IMR-90 (cell line): Measurements from ENCODE around the gene GJA10. TPM values are rescaled to one million over a fixed set of nuclear protein-coding genes. Genes with fewer than 3 reads are reported as not detected.

Experiments
- ATAC-seq: fragments of 200-7000 bp; cut with Tn5 transposase; 2 replicates; pipeline ENCODE4 v1.9.1; 2020; ENCODE audit warnings: low read depth, mild to moderate bottlenecking, moderate library complexity
- BruUV-seq: library from RNA; stranded (reverse); fragments of 400-500 nt; replicated peaks from 2 replicates; lab custom pipeline; 2021; lab: Mats Ljungman, UMichigan
- CTCF ChIA-PET: fragments of 300-600 bp; formaldehyde crosslinking; extraction: SDS; loops from one replicate; lab custom pipeline; 2021; ENCODE audit warnings: antibody characterized with exemption; lab: Yijun Ruan, JAX
- POLR2A ChIA-PET: fragments of 300-600 bp; sonication (Branson Sonifier 250); formaldehyde crosslinking; loops from one replicate; lab custom pipeline; 2022; ENCODE audit warnings: antibody characterized with exemption; ENCODE audit not compliant: unreplicated experiment; lab: Charles Lee
- DNase-seq: peaks from one replicate; pipeline ENCODE4 v3.0.0; 2013
- H2AFZ ChIP-seq: replicated peaks from 2 replicates; pipeline ENCODE3; 2013; ENCODE audit warnings: low read length, mild to moderate bottlenecking; ENCODE audit not compliant: poor library complexity
- H2AK5ac ChIP-seq: 2 replicates; pipeline ENCODE4 v1.6.1; 2013; ENCODE audit warnings: low read depth, low read length, inconsistent platforms
- H2AK9ac ChIP-seq: replicated peaks from 2 replicates; pipeline ENCODE3; 2013; ENCODE audit warnings: mild to moderate bottlenecking, low read depth, low read length, moderate library complexity; ENCODE audit not compliant: poor library complexity
- H2BK120ac ChIP-seq: 2 replicates; pipeline ENCODE4 v1.6.1; 2013; ENCODE audit warnings: low read depth, low read length, inconsistent platforms
- H2BK15ac ChIP-seq: 3 replicates; pipeline ENCODE4 v1.6.1; 2013; ENCODE audit warnings: low read depth, low read length, inconsistent platforms
- H2BK20ac ChIP-seq: 2 replicates; pipeline ENCODE4 v1.6.1; 2013; ENCODE audit warnings: low read depth, mild to moderate bottlenecking, inconsistent platforms, low read length, moderate library complexity
- H2BK5ac ChIP-seq: 2 replicates; pipeline ENCODE4 v1.6.1; 2013; ENCODE audit warnings: mild to moderate bottlenecking, low read depth, low read length, inconsistent platforms; ENCODE audit not compliant: poor library complexity, severe bottlenecking
- H3K14ac ChIP-seq: replicated peaks from 2 replicates; pipeline ENCODE4 v1.6.1; 2013; ENCODE audit warnings: low read depth, low read length, inconsistent platforms
- H3K18ac ChIP-seq: 2 replicates; pipeline ENCODE4 v1.6.1; 2013; ENCODE audit warnings: low read depth, low read length, control low read depth
- H3K23ac ChIP-seq: 2 replicates; pipeline ENCODE4 v1.6.1; 2013; ENCODE audit warnings: low read depth, low read length, inconsistent platforms
- H3K27ac ChIP-seq: 2 replicates; pipeline ENCODE4 v1.5.1; 2013; ENCODE audit warnings: mild to moderate bottlenecking, control low read depth, low read length; ENCODE audit not compliant: insufficient read depth
- H3K27me3 ChIP-seq: 2 replicates; pipeline ENCODE4 v1.6.1; 2013; ENCODE audit warnings: low read length; ENCODE audit not compliant: control insufficient read depth, insufficient read depth
- H3K36me3 ChIP-seq: 2 replicates; pipeline ENCODE4 v1.6.1; 2013; ENCODE audit warnings: low read length, mixed read lengths; ENCODE audit not compliant: control insufficient read depth, insufficient read depth
- H3K4ac ChIP-seq: 2 replicates; pipeline ENCODE4 v1.6.1; 2013; ENCODE audit warnings: low read depth, low read length, inconsistent platforms
- H3K4me1 ChIP-seq: 2 replicates; pipeline ENCODE4 v1.6.1; 2013; ENCODE audit warnings: low read length, mixed read lengths; ENCODE audit not compliant: control insufficient read depth, insufficient read depth
- H3K4me2 ChIP-seq: 2 replicates; pipeline ENCODE4 v1.6.1; 2013; ENCODE audit warnings: low read depth, mild to moderate bottlenecking, control low read depth, low read length, moderate library complexity
- H3K4me3 ChIP-seq: 2 replicates; pipeline ENCODE4 v1.5.1; 2013; ENCODE audit warnings: low read depth, mild to moderate bottlenecking, control low read depth, low read length, moderate library complexity; ENCODE audit not compliant: insufficient read depth
- H3K56ac ChIP-seq: 2 replicates; pipeline ENCODE4 v1.6.1; 2013; ENCODE audit warnings: low read length, inconsistent platforms; ENCODE audit not compliant: insufficient read depth; ENCODE audit errors: extremely low read depth
- H3K79me1 ChIP-seq, 2 experiments: 2 replicates each; pipeline ENCODE4 v1.6.1; 2013; ENCODE audit warnings: low read length in 2 of 2, inconsistent platforms in 1 of 2, low read depth in 1 of 2
- H3K9ac ChIP-seq: 2 replicates; pipeline ENCODE4 v1.6.1; 2013; ENCODE audit warnings: low read depth, low read length, control low read depth
- H3K9me1 ChIP-seq: 2 replicates; pipeline ENCODE4 v1.6.1; 2013; ENCODE audit warnings: low read length, inconsistent platforms; ENCODE audit not compliant: insufficient read depth
- H3K9me3 ChIP-seq: 2 replicates; pipeline ENCODE4 v1.6.1; 2013; ENCODE audit warnings: low read length; ENCODE audit not compliant: control insufficient read depth, insufficient read depth
- H4K20me1 ChIP-seq: 2 replicates; pipeline ENCODE4 v1.6.1; 2013; ENCODE audit warnings: low read length, inconsistent platforms; ENCODE audit not compliant: insufficient read depth
- H4K5ac ChIP-seq: 2 replicates; pipeline ENCODE4 v1.6.1; 2013; ENCODE audit warnings: mild to moderate bottlenecking, low read depth, low read length, control low read depth
- H4K8ac ChIP-seq, 2 experiments: 2 replicates each; pipeline ENCODE4 v1.6.1; 2013; ENCODE audit warnings: low read depth in 2 of 2, low read length in 2 of 2, control low read depth in 1 of 2, inconsistent platforms in 1 of 2
- H4K91ac ChIP-seq: 2 replicates; pipeline ENCODE4 v1.6.1; 2013; ENCODE audit warnings: low read depth, low read length, inconsistent platforms; ENCODE audit not compliant: insufficient read depth
- CEBPB ChIP-seq: IDR thresholded peaks from 2 replicates; pipeline ENCODE4 v1.6.1; 2012; ENCODE audit warnings: low read depth, low read length, improper control_type of control experiment
- CHD1 ChIP-seq: IDR thresholded peaks from 2 replicates; pipeline ENCODE4 v1.6.1; 2012; ENCODE audit warnings: low read depth, low read length, improper control_type of control experiment
- FOS ChIP-seq: fragments of 150-350 bp; IDR thresholded peaks from 2 replicates; pipeline ENCODE4 v1.6.1; 2016; ENCODE audit warnings: low read depth, low read length
- MAFK ChIP-seq: IDR thresholded peaks from 2 replicates; pipeline ENCODE4 v1.6.1; 2012; ENCODE audit warnings: low read depth, low read length, improper control_type of control experiment
- MAZ ChIP-seq: IDR thresholded peaks from 2 replicates; pipeline ENCODE4 v1.6.1; 2012; ENCODE audit warnings: low read depth, mild to moderate bottlenecking, low read length, improper control_type of control experiment, moderate library complexity, borderline replicate concordance
- MXI1 ChIP-seq: IDR thresholded peaks from 2 replicates; pipeline ENCODE4 v1.6.1; 2012; ENCODE audit warnings: low read depth, mild to moderate bottlenecking, low read length, moderate library complexity, borderline replicate concordance
- NFE2L2 ChIP-seq: fragments of 150-350 bp; IDR thresholded peaks from 2 replicates; pipeline ENCODE4 v1.6.1; 2016; ENCODE audit warnings: low read depth, mild to moderate bottlenecking, low read length
- POLR2A ChIP-seq: IDR thresholded peaks from 2 replicates; pipeline ENCODE4 v1.6.1; 2012; ENCODE audit warnings: mild to moderate bottlenecking, low read depth, low read length
- RAD21 ChIP-seq: IDR thresholded peaks from 2 replicates; pipeline ENCODE4 v1.6.1; 2012; ENCODE audit warnings: low read length, improper control_type of control experiment
- RCOR1 ChIP-seq: IDR thresholded peaks from 2 replicates; pipeline ENCODE4 v1.6.1; 2012; ENCODE audit warnings: mild to moderate bottlenecking, low read length, improper control_type of control experiment; ENCODE audit not compliant: insufficient replicate concordance
- RFX5 ChIP-seq: IDR thresholded peaks from 2 replicates; pipeline ENCODE4 v1.8.0; 2012; ENCODE audit warnings: low read depth, mild to moderate bottlenecking, low read length, moderate library complexity
- SMC3 ChIP-seq: fragments of 150-350 bp; IDR thresholded peaks from 2 replicates; pipeline ENCODE4 v1.6.1; 2016; ENCODE audit warnings: low read depth, mild to moderate bottlenecking, antibody characterized with exemption, low read length, moderate library complexity
- whole genome bisulfite sequencing, 2 experiments: methylation state at CpG; one replicate each; pipeline versions ENCODE4 v1.1.5 to v1.1.7; 2013; ENCODE audit warnings: missing lambda C conversion rate in 2 of 2; ENCODE audit not compliant: insufficient read length in 1 of 2; ENCODE audit errors: extremely low coverage in 2 of 2; 5-methylcytosine and 5-hydroxymethylcytosine counted together
- dilution Hi-C: fragments of 300-500 bp; cut with HindIII; formaldehyde crosslinking; loops from one replicate; pipeline ENCODE4 v1.14.3; 2018; ENCODE audit warnings: low sequenced_read_pairs; ENCODE audit not compliant: unreplicated experiment
- in situ Hi-C: fragments of 300-500 bp; cut with MboI; formaldehyde crosslinking; loops from 3 replicates; pipeline ENCODE4 v1.14.3; 2019; ENCODE audit warnings: low sequenced_read_pairs, inconsistent platforms, mixed read lengths
- intact Hi-C: fragments of 100-400 bp; cut with micrococcal nuclease; formaldehyde crosslinking; loops from 2 replicates; pipeline ENCODE4 v1.10.0; 2022
- polyA plus RNA-seq, 3 experiments: library from polyadenylated mRNA; depleted of rRNA; stranded (reverse); fragments of >200 nt; gene quantifications; 2 replicates each; pipeline ENCODE4 v1.2.3, GENCODE V29; 2012; ENCODE audit warnings: low replicate concordance in 1 of 3
- total RNA-seq: library from RNA; depleted of rRNA; stranded (reverse); fragments of >200 nt; gene quantifications from 2 replicates; pipeline ENCODE4 v1.2.3, GENCODE V29; 2012

Gene GJA10
- total and polyA plus RNA-seq, 2 of the 4 experiments (the other 2 are of a cell fraction): not detected

DNA sequence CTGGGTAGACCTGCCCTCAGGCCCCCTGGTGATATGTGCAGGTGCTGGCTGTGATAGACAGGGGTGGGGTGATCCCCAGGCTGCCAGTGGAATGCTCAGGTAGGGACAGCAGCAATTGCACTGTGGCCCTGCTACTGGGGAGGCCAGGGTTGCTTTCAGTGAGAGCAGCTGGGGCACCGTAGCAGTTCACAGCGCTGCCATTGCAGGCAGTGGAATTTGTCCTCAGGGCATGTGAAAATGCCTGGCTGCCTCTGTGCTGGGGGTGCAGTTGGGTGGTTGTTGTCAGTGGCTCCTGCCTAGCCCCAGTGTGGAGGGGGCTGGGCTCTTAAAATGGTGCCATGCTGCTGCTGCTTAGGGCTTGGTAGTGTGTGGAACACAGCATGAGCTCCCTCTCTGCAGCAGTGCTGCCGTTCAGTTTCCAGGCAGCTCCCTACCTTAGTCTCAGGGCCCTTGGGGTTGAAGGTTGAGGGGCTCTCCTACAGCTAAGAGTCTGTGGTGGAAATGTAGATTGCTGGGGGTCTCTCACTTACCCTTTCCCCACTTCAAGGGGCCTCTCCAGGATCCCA, 23.6 kb downstream of the GJA10 start:
- Histone ChIP-seq H3K4me1 (no peaks in the 10 kb centered on the region), H3K4me2 (no peak overlapping the region), H3K23ac (no peak overlapping the region), H3K56ac (no peak overlapping the region), H4K20me1 (no peaks in the 10 kb centered on the region), H3K9me3 (no peaks in the 10 kb centered on the region), H4K8ac (no peak overlapping the region), H3K14ac (no peak overlapping the region), H2BK20ac (no peak overlapping the region), H4K5ac (no peak overlapping the region), H3K27me3 (no peaks in the 10 kb centered on the region; the same call in 1 of the 2 replicates), H2AFZ (peak overlapping the region; percentile 32), H3K18ac (no peak overlapping the region), H3K9me1 (no peaks in the 10 kb centered on the region), H3K9ac (no peak overlapping the region), H3K79me1 (no peaks in the 10 kb centered on the region), H2BK120ac (no peak overlapping the region), H3K36me3 (no peaks in the 10 kb centered on the region), H2BK5ac (no peak overlapping the region), H2AK9ac (no peak overlapping the region), H3K4me3 (no peak overlapping the region), H4K91ac (no peak overlapping the region), H3K4ac (no peak overlapping the region), H3K27ac (no peak overlapping the region), H2AK5ac (no peak overlapping the region), H2BK15ac (no peak overlapping the region)
- BruUV-seq: no TSS peak
- no peak for ATAC-seq
- ChIA-PET POLR2A (no interaction called here), CTCF (no interaction called here)
- WGBS, 2 experiments: 77% methylated on average over 2 of the region's 3 CpGs; no CpG with 5 or more reads in 1 of the 2 experiments
- intact Hi-C loops (no loop called here), dilution Hi-C loops (no loop called here), in situ Hi-C loops (no loop called here)
- DNase-seq: no peak
- TF ChIP-seq MXI1 (no peak), MAFK (no peak), SMC3 (no peak), RCOR1 (no peak), NFE2L2 (no peak), RFX5 (no peak), CHD1 (no peak), RAD21 (no peak), MAZ (no peak), FOS (no peak), POLR2A (no peak), CEBPB (no peak)
